Measurements from ENCODE around the gene ZNF316.

Gene ZNF316

DNA sequence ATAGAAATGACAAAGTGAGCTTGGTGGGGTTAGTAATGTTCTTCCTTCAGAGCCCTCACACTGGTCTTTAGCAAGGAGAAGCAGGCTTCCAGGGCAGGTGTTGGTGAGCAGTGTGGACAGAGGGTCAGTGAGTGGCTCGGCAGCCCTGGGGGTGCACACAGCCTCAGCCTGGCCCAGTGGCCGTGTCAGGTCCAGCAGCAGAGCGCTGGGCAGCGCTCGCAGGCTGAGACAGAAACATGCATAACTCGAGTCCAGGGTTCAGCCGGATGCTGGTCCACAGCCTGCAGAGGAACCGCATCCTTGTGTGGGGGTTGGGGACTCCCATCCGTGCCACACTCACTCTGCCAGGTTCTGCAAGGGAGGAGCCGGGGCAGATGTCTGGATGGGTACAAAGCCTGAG, 32.7 kb upstream of the ZNF316 start:
- no peak for DNase-seq (ENCODE audit: low spot score)
- in situ Hi-C loops (cut with MboI; ENCODE audit: low sequenced_read_pairs, unreplicated experiment) = no loop called here
- TF ChIP-seq, protein P1, sequence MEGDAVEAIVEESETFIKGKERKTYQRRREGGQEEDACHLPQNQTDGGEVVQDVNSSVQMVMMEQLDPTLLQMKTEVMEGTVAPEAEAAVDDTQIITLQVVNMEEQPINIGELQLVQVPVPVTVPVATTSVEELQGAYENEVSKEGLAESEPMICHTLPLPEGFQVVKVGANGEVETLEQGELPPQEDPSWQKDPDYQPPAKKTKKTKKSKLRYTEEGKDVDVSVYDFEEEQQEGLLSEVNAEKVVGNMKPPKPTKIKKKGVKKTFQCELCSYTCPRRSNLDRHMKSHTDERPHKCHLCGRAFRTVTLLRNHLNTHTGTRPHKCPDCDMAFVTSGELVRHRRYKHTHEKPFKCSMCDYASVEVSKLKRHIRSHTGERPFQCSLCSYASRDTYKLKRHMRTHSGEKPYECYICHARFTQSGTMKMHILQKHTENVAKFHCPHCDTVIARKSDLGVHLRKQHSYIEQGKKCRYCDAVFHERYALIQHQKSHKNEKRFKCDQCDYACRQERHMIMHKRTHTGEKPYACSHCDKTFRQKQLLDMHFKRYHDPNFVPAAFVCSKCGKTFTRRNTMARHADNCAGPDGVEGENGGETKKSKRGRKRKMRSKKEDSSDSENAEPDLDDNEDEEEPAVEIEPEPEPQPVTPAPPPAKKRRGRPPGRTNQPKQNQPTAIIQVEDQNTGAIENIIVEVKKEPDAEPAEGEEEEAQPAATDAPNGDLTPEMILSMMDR (IDR thresholded peaks at IDR 0.05; ENCODE audit: borderline replicate concordance, control extremely low read depth, extremely low read depth, insufficient read depth, missing control alignments) = no peak

- in situ Hi-C loops (cut with MboI; ENCODE audit: low sequenced_read_pairs, unreplicated experiment) = no loop called here
- no peak for DNase-seq (ENCODE audit: low spot score)
- TF ChIP-seq, protein P1 (IDR thresholded peaks at IDR 0.05; ENCODE audit: borderline replicate concordance, control extremely low read depth, extremely low read depth, insufficient read depth, missing control alignments) = no peak
These were observed 30.1 kb upstream of the ZNF316 start for GRCh38 chr7:6606866-6607583.

- TF ChIP-seq, protein P1 (IDR thresholded peaks at IDR 0.05; ENCODE audit: borderline replicate concordance, control extremely low read depth, extremely low read depth, insufficient read depth, missing control alignments) = no peak
- no peak for DNase-seq (ENCODE audit: low spot score)
- in situ Hi-C loops (cut with MboI; ENCODE audit: low sequenced_read_pairs, unreplicated experiment) = no loop called here
These were observed 29.5 kb upstream of the ZNF316 start for GRCh38 chr7:6607651-6608051.

GRCh38 chr7:6608081-6608480, 29.0 kb upstream of the ZNF316 start:
- in situ Hi-C loops (cut with MboI; ENCODE audit: low sequenced_read_pairs, unreplicated experiment) = no loop called here
- no peak for DNase-seq (ENCODE audit: low spot score)
- TF ChIP-seq, protein P1 (IDR thresholded peaks at IDR 0.05; ENCODE audit: borderline replicate concordance, control extremely low read depth, extremely low read depth, insufficient read depth, missing control alignments) = no peak

DNA sequence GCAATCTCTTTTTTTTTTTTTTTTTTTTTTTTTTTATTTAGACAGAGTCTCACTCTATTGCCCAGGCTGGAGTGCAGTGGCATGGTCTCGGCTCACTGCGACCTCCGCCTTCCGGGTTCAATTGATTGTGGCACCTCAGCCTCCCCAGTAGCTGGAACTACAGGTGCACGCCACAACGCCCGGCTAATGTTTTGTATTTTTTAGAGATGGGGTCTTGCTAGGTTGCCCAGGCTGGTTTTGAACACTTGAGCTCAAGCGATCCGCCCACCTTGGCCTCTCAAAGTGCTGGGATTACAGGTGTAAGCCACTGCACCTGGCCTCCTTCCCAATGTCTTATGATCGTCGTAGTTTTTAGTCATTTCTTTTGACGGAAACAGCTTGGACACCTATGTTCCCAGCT, 28.3 kb upstream of the ZNF316 start:
- no peak for DNase-seq (ENCODE audit: low spot score)
- TF ChIP-seq, protein P1 (IDR thresholded peaks at IDR 0.05; ENCODE audit: borderline replicate concordance, control extremely low read depth, extremely low read depth, insufficient read depth, missing control alignments) = no peak
- in situ Hi-C loops (cut with MboI; ENCODE audit: low sequenced_read_pairs, unreplicated experiment) = no loop called here

DNA sequence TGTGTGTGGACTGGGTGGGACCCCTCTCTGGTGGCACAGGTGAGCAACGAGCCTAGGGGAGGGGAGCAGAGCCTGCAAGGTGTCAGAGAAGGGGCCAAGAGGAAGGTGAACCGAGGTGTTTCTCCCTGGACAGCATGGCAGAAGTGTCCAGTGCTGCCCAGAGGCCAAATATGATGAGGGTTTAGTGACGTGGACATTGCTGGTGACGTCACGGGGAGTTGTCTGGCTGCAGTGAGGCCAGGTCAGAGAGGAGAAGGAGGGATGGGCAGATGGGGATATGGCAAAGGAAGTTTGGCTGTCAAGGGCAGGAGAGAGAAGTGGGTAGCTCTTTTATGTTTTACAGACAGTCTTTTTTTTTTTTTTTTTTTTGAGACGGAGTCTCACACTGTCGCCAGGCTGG, 24.3 kb upstream of the ZNF316 start:
- in situ Hi-C loops (cut with MboI; ENCODE audit: low sequenced_read_pairs, unreplicated experiment) = no loop called here
- DNase-seq (ENCODE audit: low spot score) = no peak
- TF ChIP-seq, protein P1 (IDR thresholded peaks at IDR 0.05; ENCODE audit: borderline replicate concordance, control extremely low read depth, extremely low read depth, insufficient read depth, missing control alignments) = no peak

All from GM13976 (cell line).